MG63 (cell line): ENCODE results near the gene PRSS48. TPM values are rescaled to one million over a fixed set of nuclear protein-coding genes. Genes with fewer than 3 reads are reported as not detected.
"Not testable (repeated sequence)": the region's sequence is repeated elsewhere in the genome, so short reads cannot be mapped to it uniquely, and the experiment has no call there.

Source experiments
- DNase-seq: peaks from one replicate; pipeline ENCODE4 v3.0.0-alpha.2; 2020
- H3K27me3 ChIP-seq: fragments of 250-450 bp; sonication (Bioruptor Pico); 2 replicates; pipeline ENCODE4 v1.5.1; 2020; ENCODE audit warnings: mild to moderate bottlenecking, moderate library complexity
- H3K36me3 ChIP-seq: fragments of 250-450 bp; sonication (Bioruptor Pico); 2 replicates; pipeline ENCODE4 v1.5.1; 2020; ENCODE audit warnings: mild to moderate bottlenecking, moderate library complexity
- H3K4me3 ChIP-seq: fragments of 250-450 bp; sonication (Bioruptor Pico); 2 replicates; pipeline ENCODE4 v1.5.1; 2020; ENCODE audit warnings: mild to moderate bottlenecking, moderate library complexity
- H3K9me3 ChIP-seq: fragments of 250-450 bp; sonication (Bioruptor Pico); 2 replicates; pipeline ENCODE4 v1.5.1; 2020; ENCODE audit warnings: mild to moderate bottlenecking, moderate library complexity
- total RNA-seq: library from RNA; depleted of rRNA; stranded (reverse); fragments of >200 nt; shearing (Covaris generic); gene quantifications from 2 replicates; pipeline ENCODE4 v1.2.3, GENCODE V29; 2014; ENCODE audit warnings: low replicate concordance

The PRSS48 gene
- total RNA-seq, 1 experiment from 2014 or later: not detected

DNA sequence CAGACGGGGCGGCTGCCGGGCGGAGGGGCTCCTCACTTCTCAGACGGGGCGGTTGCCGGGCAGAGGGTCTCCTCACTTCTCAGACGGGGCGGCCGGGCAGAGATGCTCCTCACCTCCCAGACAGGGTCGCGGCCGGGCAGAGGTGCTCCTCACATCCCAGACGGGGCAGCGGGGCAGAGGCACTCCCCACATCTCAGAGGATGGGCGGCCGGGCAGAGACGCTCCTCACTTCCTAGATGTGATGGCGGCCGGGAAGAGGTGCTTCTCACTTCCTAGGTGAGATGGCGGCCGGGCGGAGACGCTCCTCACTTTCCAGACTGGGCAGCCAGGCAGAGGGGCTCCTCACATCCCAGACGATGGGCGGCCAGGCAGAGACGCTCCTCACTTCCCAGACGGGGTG lies 21.7 kb upstream of the PRSS48 start:
- DNase-seq, H3K27me3 ChIP-seq, H3K36me3 ChIP-seq, H3K9me3 ChIP-seq, H3K4me3 ChIP-seq: not testable (repeated sequence)

DNA sequence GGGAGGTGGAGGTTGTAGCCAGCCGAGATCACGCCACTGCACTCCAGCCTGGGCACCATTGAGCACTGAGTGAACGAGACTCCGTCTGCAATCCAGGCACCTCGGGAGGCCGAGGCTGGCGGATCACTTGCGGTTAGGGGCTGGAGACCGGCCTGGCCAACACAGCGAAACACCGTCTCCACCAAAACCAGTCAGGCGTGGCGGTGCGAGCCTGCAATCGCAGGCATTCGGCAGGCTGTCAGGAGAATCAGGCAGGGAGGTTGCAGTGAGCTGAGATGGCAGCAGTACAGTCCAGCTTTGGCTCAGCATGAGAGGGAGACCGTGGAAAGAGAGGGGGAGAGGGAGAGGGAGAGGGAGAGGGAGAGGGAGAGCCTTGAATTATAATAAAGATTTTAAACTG lies 21.3 kb upstream of the PRSS48 start:
- not testable (repeated sequence) for H3K9me3 ChIP-seq, H3K4me3 ChIP-seq, DNase-seq, H3K27me3 ChIP-seq, H3K36me3 ChIP-seq

DNA sequence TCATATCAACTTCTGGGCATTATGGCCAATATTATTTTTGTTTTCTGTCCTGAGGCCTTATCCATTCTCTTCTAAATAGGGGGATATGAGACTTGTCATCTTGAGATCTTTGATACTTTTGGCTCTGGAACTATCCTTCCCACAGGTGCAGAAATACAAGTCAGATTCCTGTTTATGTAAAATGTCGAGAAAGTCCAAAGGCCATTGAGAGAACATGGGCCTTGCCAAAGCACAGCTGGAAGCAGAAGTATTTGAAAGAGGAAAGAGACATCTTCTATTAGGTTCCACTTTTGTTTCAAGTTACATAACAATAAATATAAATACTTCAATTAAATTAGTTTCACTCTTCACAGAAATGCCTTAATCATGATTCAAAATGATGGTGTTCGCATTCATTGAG lies 20.8 kb upstream of the PRSS48 start:
- Histone ChIP-seq H3K4me3 (no peak overlapping the region), H3K36me3 (no peaks in the 10 kb centered on the region), H3K9me3 (no peaks in the 10 kb centered on the region), H3K27me3 (no peaks in the 10 kb centered on the region)
- DNase-seq: no peak

DNA sequence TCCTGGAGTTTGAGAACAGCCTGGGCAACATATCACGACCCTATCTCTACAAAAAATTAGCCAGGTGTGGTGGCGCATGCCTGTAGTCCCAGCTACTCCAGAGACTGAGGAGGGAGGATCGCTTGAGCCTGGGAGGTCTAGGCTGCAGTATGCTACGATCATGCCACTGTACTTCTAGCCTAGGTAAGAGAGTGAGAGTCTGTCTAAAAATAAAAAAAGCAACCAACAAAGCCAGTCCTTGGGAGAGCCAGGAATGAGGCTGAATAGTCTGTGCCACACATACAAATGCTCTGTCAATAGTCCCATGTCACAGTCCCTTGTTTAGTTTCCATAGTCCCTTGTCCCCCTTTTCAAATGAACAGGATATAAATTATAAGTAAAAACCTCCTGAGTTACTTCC lies 19.3 kb upstream of the PRSS48 start:
- Histone ChIP-seq H3K27me3 (no peaks in the 10 kb centered on the region), H3K4me3 (no peak overlapping the region), H3K9me3 (no peaks in the 10 kb centered on the region), H3K36me3 (no peaks in the 10 kb centered on the region)
- no peak for DNase-seq

DNA sequence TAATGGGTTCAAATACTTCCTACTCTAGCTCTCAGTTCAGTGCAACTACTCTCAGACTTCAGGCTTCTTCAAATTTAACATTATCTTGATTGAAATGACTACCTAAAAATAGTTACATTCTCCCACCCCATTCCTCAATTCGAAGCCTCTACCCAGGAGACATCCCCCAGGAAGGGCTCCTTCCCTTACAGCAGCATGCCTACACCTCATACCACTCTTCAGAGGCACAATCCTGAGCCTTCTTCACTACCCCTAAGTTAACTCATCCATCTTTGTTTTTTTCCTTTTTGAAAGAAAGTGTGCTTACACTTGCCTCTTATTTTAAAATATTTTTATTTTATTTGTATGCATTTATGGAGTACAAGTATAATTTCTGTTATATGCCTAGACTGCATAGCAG lies 17.2 kb upstream of the PRSS48 start:
- no peak for DNase-seq
- Histone ChIP-seq H3K27me3 (no peaks in the 10 kb centered on the region), H3K4me3 (no peak overlapping the region), H3K9me3 (no peaks in the 10 kb centered on the region), H3K36me3 (no peaks in the 10 kb centered on the region)

DNA sequence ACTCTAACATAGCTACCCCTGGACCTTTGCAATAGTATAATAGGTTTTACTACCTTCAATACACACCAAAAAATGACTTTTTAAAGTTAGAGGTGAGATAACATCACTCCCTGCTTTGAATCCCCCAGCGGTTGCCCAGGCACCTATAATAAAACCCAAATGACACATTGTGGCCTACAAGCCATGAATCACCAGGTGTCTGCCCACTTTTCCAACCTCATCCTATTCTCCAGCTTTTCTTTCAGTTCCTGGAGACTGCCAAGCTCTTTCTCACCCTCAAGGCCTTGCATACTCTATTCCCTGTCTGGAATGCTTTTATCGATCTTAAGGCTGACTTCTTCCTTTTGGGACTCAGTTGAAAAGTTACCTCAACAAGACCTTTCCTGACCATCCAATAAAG lies 16.4 kb upstream of the PRSS48 start:
- Histone ChIP-seq H3K9me3 (no peaks in the 10 kb centered on the region), H3K27me3 (no peaks in the 10 kb centered on the region), H3K36me3 (no peaks in the 10 kb centered on the region), H3K4me3 (no peak overlapping the region)
- DNase-seq: no peak

DNA sequence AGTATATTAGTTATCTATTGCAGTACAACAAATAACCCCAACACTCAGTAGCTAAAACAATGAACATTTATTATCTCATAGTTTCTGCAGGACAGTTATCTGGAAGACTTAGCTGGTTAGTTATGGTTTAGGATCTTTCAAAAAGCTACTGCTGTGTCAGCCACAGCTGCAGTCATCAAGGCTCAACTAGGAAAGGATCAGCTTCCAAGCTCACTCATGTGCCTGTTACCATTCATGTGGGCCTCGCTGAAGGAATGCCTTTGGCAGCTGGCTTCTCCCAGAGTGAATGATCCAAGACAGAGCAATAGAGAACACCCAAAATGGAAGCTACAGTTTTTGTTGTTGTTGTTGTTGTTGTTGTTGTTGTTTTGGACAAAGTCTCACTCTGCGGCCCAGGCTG lies 13.5 kb upstream of the PRSS48 start:
- Histone ChIP-seq H3K9me3 (no peaks in the 10 kb centered on the region), H3K36me3 (no peaks in the 10 kb centered on the region), H3K4me3 (no peak overlapping the region), H3K27me3 (no peaks in the 10 kb centered on the region)
- DNase-seq: no peak

DNA sequence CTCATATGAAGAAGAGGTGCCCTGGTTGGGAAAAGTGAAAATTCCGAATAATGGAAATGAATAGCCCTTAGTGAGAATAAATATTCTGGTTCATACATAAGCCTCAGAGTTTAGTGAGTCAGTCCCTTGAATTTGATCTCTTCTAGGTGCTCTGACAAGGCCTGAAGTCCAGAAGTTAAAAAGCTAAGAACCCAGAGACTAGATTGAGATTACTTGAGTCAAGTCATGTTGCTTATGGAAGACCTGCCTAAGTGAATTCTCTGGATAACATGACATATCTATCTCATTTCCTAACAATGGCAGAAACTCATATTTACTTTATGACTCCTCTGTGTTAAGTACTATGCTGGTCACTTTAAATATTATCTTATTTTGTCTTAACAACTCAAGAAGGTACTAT lies 10.5 kb upstream of the PRSS48 start:
- no peak overlapping the region for H3K4me3 ChIP-seq
- DNase-seq: no peak
- no peaks in the 10 kb centered on the region for H3K36me3 ChIP-seq

DNA sequence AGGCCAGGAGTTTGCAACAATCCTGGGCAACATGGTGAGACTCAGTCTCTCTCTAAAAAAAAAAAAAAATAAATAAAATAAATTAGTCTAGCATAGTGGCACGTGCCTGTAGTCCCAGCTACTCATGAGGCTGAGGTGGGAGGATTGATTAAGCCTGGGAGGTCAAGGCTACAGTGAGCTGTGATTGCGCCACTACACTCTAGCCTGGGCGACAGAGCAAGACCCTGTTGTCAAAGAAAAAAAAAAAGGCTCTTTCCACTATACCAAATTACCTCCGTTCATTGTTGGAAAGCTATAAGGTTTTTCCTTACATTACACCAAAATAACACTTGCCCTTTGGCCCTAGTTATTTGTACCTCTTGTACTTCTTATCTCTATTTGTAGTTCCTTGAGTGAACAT lies 9.9 kb upstream of the PRSS48 start:
- Histone ChIP-seq H3K9me3 (no peaks in the 10 kb centered on the region), H3K4me3 (no peak overlapping the region), H3K36me3 (no peaks in the 10 kb centered on the region), H3K27me3 (no peaks in the 10 kb centered on the region)
- no peak for DNase-seq

More for the DNA sequence above, 10.5 kb upstream of the PRSS48 start:
- Histone ChIP-seq H3K27me3 (no peaks in the 10 kb centered on the region), H3K9me3 (no peaks in the 10 kb centered on the region)

DNA sequence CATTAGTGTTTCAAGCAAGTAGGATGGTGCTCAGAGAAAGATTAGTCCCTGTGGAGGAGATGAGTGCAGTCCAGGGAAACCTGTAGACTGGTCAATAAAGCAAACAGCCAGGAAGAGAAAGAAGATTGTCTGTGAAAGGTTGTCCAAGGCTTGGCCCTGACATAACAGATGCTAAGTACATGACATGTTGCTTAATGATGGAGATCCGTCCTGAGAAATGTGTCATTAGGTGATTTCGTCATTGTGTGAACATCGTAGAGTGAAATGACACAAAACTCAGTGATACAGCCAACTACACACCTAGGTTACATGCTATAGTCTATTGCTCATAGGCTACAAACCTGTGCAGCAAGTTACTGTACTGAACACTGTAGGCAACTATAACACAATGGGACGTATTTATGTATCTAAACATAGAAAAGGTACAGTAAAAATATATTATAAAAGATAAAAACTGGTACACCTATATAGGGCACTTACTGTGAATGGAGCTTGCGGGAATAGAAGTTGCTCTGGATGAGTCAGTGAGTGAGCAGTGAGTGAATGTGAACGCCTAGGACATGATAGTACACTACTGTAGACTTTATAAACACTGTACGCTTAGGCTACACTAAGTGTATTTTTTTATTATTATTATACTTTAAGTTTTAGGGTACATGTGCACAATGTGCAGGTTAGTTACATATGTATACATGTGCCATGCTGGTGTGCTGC lies 9.0 kb upstream of the PRSS48 start:
- Histone ChIP-seq H3K4me3 (no peak overlapping the region), H3K36me3 (no peaks in the 10 kb centered on the region), H3K27me3 (no peaks in the 10 kb centered on the region), H3K9me3 (no peaks in the 10 kb centered on the region)
- DNase-seq: no peak

DNA sequence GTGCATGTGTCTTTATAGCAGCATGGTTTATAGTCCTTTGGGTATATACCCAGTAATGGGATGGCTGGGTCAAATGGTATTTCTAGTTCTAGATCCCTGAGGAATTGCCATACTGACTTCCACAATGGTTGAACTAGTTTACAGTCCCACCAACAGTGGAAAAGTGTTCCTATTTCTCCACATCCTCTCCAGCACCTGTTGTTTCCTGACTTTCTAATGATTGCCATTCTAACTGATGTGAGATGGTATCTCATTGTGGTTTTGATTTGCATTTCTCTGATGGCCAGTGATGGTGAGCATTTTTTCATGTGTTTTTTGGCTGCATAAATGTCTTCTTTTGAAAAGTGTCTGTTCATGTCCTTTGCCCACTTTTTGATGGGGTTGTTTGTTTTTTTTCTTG lies 8.1 kb upstream of the PRSS48 start:
- H3K9me3 ChIP-seq, DNase-seq, H3K27me3 ChIP-seq, H3K4me3 ChIP-seq, H3K36me3 ChIP-seq: not testable (repeated sequence)

DNA sequence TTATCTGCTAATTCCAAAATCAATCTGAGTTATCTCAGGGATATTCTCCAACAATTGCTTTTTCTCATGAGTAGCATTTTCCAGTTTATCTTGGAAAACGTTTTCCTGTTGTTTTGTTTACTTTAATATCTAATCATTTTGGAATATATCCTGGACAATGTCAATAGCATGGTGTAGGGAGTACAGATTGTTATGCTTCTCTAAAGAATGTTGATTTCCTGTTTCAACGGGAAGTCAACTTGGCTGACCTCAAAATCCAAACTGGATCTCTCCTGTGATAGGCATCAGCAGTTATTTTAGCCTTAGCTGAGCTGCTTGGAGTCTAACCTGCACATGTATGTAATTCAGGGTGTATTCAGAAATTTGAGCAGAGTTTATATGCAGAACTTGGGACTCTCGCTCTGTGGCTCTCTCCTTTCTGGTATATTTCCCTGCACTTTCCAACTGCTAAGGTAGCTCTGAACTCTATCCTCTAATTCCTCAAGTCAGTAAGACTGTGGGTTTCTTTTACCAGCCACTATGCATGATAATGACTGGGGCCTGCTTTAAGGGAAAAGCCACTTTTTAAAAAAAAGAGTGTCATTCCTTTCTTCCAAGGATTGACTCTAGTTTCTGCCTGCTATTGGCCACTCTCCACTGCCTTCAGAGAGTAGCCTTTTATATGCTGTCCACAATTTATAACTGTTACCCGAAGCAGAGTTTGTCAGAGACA lies 7.7 kb downstream of the PRSS48 start:
- H3K9me3 ChIP-seq: no peaks in the 10 kb centered on the region
- DNase-seq: no peak
- H3K4me3 ChIP-seq: no peak overlapping the region
- H3K27me3 ChIP-seq: no peaks in the 10 kb centered on the region
- no peaks in the 10 kb centered on the region for H3K36me3 ChIP-seq

DNA sequence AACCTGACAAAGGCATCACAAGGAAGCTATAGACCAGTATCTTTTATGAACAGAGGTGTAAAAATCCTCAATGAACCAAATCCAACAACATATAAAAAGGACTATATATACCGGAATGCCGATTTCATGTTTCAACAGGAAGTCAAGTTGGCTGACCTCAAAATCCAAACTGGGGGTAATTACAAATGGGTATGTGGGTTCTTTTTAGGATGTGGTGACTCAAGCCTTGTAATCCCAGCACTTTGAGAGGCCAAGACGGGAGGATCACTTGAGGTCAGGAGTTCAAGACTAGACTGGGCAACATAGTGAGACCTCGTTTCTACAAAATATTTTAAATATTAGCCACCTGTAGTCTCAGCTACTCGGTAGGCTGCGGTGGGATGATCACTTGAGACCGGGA lies 10.4 kb downstream of the PRSS48 start:
- Histone ChIP-seq H3K4me3 (no peak overlapping the region), H3K36me3 (no peaks in the 10 kb centered on the region), H3K9me3 (no peaks in the 10 kb centered on the region), H3K27me3 (no peaks in the 10 kb centered on the region)
- peak; percentile 2 for DNase-seq

DNA sequence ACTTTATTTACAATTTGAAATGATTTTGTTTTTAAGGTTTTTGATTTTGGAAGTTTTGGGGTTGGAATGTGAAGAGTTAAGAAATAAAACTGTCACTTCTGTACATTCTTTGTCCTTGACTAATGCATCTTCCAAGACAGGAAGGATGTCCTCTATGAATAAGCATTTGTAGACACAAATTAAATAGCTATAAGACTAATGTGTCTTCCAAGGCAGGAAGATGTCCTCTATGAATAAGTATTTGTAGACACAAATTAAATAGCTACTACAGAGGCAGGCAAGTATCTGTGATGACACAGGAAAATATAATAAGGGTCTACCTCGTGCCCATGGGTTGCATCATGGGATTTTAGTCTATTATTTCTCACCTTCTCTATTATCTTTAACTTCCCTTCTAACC lies 14.5 kb downstream of the PRSS48 start:
- no peak for DNase-seq

DNA sequence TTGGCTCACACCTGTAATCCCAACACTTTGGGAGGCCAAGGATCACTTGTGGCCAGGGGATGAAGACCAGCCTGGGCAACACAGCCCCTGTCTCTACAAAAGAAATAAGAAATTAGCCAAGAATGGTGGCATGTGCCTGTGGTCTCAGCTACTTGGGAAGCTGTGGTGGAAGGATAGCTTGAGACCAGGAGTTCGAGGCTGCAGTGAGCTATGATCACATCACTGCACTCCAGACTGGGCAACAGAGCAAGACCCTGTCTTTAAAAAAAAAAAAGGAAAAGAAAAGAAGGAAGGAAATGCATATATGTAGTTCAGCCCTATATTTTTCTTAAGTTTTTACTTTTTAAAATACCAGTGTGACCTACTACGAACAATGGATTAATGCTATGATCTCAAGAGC lies 15.1 kb downstream of the PRSS48 start:
- no peaks in the 10 kb centered on the region for H3K9me3 ChIP-seq
- no peak overlapping the region for H3K4me3 ChIP-seq
- DNase-seq: no peak
- H3K27me3 ChIP-seq: no peaks in the 10 kb centered on the region
- H3K36me3 ChIP-seq: no peaks in the 10 kb centered on the region

More for the DNA sequence above, 14.5 kb downstream of the PRSS48 start:
- Histone ChIP-seq H3K36me3 (no peaks in the 10 kb centered on the region), H3K4me3 (no peak overlapping the region), H3K9me3 (no peaks in the 10 kb centered on the region), H3K27me3 (no peaks in the 10 kb centered on the region)

DNA sequence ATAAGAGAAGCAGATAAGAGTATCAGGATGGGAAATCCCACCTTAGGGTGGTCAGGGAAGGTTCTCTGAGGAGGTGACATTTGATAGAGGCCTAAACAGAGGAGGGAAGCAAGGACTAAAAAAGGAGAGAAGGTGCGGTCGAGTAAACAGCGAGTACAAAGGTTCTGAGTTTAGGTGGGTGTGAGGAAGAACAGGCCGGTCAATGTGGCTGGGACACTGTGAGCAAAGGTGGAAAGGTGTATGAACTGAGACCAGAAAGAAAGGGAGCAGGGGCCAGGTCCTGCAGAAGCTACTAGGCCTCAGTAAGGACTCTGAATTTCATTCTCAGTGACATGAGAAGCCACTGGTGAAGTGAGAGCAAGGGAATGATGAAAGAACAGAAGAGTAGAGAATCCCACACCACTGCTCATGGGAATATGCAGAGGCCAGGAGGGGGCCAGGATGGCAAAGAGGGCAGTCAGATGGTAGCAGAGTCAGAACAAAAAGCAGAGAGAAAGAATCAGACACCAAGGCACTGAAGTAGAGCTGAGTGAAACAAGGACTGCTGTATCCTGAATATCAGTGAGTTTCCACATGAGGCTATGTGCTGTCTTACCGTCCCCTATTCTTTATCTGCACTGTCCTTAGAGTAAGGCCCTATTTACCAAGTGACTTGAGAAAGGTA lies 18.0 kb downstream of the PRSS48 start:
- no peak overlapping the region for H3K4me3 ChIP-seq
- H3K27me3 ChIP-seq: no peaks in the 10 kb centered on the region
- no peak for DNase-seq
- no peaks in the 10 kb centered on the region for H3K36me3 ChIP-seq
- no peaks in the 10 kb centered on the region for H3K9me3 ChIP-seq

DNA sequence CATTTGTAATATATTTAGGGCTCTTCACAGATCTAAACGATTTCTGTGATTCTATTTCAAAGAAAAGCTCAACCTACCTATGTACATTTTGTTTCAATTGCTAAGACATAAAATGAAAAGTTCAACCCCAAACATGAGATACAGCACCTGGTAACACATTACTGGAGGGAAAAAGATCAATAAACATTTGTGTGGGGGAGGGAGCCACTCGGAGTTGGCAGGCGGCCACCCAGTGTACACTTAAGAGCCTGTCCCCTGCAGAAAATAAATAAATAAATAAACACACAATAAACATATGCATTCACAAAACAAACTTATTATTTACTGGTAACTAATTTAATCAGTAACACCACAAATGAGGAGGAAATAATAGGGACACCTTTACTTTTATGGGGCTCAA lies 19.3 kb downstream of the PRSS48 start:
- no peaks in the 10 kb centered on the region for H3K36me3 ChIP-seq
- no peak for DNase-seq
- no peaks in the 10 kb centered on the region for H3K27me3 ChIP-seq
- H3K9me3 ChIP-seq: no peaks in the 10 kb centered on the region
- H3K4me3 ChIP-seq: no peak overlapping the region

DNA sequence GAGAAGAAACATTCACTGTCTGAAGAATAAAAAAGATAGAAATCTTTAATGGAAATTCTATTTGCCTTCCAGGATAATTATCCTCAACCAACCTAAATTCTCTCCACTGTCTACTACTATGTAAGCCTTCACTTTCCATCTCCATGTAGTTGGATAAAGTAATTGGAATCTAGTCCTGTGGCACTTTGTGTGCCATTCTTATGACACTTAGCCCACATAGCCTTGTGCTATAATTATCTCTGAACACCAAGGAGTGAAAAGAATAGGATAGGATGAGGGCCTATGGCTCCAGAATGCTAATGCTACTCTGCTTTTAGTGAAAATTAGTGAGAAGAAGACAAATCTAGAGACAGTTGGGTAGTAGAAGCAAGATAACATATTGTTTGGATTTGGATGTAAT lies 20.2 kb downstream of the PRSS48 start:
- no peaks in the 10 kb centered on the region for H3K36me3 ChIP-seq
- no peaks in the 10 kb centered on the region for H3K9me3 ChIP-seq
- no peak overlapping the region for H3K4me3 ChIP-seq
- no peaks in the 10 kb centered on the region for H3K27me3 ChIP-seq
- no peak for DNase-seq
